Upper lobe of right lung (tissue), 1 donor: ENCODE measurements around the gene BTNL2. TPM values are rescaled to one million over a fixed set of nuclear protein-coding genes. Genes with fewer than 3 reads are reported as not detected.
A peak's percentile ranks its signal among the peaks of the same experiment; 100 is the strongest.

ENCODE experiments used
- ATAC-seq: fragments of 200-7000 bp; cut with Tn5 transposase; one replicate; pipeline ENCODE4 v1.9.1; 2020; ENCODE audit warnings: mild to moderate bottlenecking, moderate library complexity
- DNase-seq: peaks from one replicate; pipeline ENCODE4 v3.0.0-alpha.2; 2020
- H3K27ac ChIP-seq: fragments of 200-600 bp; one replicate; pipeline ENCODE4 v1.8.0; 2022
- H3K27me3 ChIP-seq: fragments of 200-600 bp; one replicate; pipeline ENCODE4 v1.8.0; 2022; ENCODE audit warnings: mild to moderate bottlenecking
- H3K36me3 ChIP-seq: fragments of 200-600 bp; one replicate; pipeline ENCODE4 v1.8.0; 2022
- H3K4me1 ChIP-seq: fragments of 200-600 bp; one replicate; pipeline ENCODE4 v1.8.0; 2022
- H3K4me3 ChIP-seq: fragments of 200-600 bp; one replicate; pipeline ENCODE4 v1.8.0; 2022; ENCODE audit warnings: mild to moderate bottlenecking
- H3K9me3 ChIP-seq: fragments of 200-600 bp; one replicate; pipeline ENCODE4 v1.8.0; 2022
- CTCF ChIP-seq: fragments of 200-600 bp; IDR thresholded peaks from one replicate; pipeline ENCODE4 v1.8.0; 2022; ENCODE audit warnings: antibody characterized with exemption
- intact Hi-C: fragments of 100-400 bp; cut with DNase I; formaldehyde crosslinking; loops from one replicate; pipeline ENCODE4 v1.11.0; 2022
- total RNA-seq: library from RNA; stranded (reverse); fragmentation: NEBNext Ultra II Directional; extraction: Animal tissue kit (Norgen Biotek cat#: 25700); gene quantifications from one replicate; pipeline ENCODE4 v1.2.1, GENCODE V29; 2021
- donor health status: DM: no; HTN: yes; CAD: no; lungs with severe emphysema.

BTNL2 gene
- total RNA-seq, 1 donor from 2014 or later = not detected

GRCh38 chr6:32427218-32427617 is 20.2 kb upstream of the BTNL2 start:
- no peak overlapping the region for H3K4me3 ChIP-seq
- no peak overlapping the region for H3K27ac ChIP-seq
- TF ChIP-seq CTCF = no peak
- H3K36me3 ChIP-seq = no peaks in the 10 kb centered on the region
- no peak for DNase-seq
- intact Hi-C loops = no loop called here
- H3K27me3 ChIP-seq = no peaks in the 10 kb centered on the region
- ATAC-seq = no peak
- H3K4me1 ChIP-seq = no peaks in the 10 kb centered on the region
- H3K9me3 ChIP-seq = no peaks in the 10 kb centered on the region

GRCh38 chr6:32426338-32426737 is 19.4 kb upstream of the BTNL2 start:
- no peaks in the 10 kb centered on the region for H3K36me3 ChIP-seq
- H3K27me3 ChIP-seq = peaks cover 6% of the 10 kb centered on the region
- DNase-seq (no peak), ATAC-seq (no peak)
- intact Hi-C loops = no loop called here
- no peak overlapping the region for H3K4me3 ChIP-seq
- H3K9me3 ChIP-seq = no peaks in the 10 kb centered on the region
- no peak for TF ChIP-seq CTCF
- no peaks in the 10 kb centered on the region for H3K4me1 ChIP-seq
- H3K27ac ChIP-seq = no peak overlapping the region

DNA sequence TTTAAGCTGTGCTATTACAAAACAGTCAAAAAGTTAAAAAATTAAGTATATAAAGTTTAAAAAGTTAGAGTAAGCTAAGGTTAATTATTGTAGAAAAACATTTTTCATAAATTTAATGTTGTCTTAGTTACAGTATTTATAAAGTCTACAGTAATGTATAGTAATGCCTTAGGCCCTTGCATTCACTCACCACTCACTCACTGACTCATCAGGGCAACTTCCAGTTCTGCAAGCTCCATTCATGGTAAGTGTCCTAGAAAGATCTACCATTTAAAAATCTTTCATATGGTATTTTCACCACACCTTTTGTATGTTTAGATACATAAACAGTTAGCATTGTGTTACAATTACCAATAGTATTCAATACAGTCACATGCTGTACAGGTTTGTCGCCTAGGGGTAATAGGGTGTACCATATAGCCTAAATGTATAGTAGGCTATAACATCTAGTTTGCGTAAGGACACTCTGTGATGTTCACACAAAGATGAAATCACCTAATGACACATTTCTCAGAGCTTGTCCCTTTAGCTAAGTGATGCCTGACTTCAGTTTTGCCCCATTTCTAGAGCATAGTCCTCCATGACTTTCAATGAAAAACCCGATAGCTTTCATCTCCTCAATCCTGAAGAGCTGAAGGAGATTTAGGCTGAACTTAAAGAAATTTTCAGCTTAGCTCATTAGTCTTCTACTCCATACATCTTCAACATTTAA is 17.8 kb upstream of the BTNL2 start:
- intact Hi-C loops = no loop called here

DNA sequence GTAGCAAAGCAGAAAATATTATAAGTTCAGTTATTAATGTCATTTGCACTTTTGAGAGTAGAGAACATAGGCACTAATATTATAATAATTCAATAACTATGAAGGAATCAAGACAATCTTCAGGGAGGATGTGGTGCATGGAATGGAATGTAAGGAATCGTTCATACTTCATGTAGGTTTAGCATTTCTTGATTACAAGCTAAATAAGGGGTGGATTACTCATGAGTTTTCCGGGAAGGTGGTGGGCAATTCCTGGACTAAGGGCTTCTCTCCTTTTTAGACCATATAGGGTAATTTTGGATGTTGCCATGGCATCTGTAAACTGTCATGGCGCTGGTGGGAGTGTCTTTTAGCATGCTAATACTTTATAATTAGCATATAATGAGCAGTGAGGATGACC is 9.1 kb upstream of the BTNL2 start:
- Histone ChIP-seq H3K27me3 (peaks cover 50% of the 10 kb centered on the region), H3K4me3 (no peak overlapping the region), H3K4me1 (peaks cover 8% of the 10 kb centered on the region), H3K27ac (no peak overlapping the region), H3K9me3 (no peaks in the 10 kb centered on the region), H3K36me3 (no peaks in the 10 kb centered on the region)
- no peak for DNase-seq
- ATAC-seq = no peak
- no peak for TF ChIP-seq CTCF
- intact Hi-C loops = loop anchor here (10.0 kb wide), 1 partner anchor 279 kb away; no protein-coding TSS in a partner anchor

More for the DNA sequence above, 17.8 kb upstream of the BTNL2 start:
- ATAC-seq = no peak
- Histone ChIP-seq H3K27me3 (peaks cover 17% of the 10 kb centered on the region), H3K36me3 (no peaks in the 10 kb centered on the region), H3K4me3 (no peak overlapping the region), H3K4me1 (no peaks in the 10 kb centered on the region), H3K27ac (no peak overlapping the region), H3K9me3 (no peaks in the 10 kb centered on the region)
- DNase-seq = no peak
- no peak for TF ChIP-seq CTCF

DNA sequence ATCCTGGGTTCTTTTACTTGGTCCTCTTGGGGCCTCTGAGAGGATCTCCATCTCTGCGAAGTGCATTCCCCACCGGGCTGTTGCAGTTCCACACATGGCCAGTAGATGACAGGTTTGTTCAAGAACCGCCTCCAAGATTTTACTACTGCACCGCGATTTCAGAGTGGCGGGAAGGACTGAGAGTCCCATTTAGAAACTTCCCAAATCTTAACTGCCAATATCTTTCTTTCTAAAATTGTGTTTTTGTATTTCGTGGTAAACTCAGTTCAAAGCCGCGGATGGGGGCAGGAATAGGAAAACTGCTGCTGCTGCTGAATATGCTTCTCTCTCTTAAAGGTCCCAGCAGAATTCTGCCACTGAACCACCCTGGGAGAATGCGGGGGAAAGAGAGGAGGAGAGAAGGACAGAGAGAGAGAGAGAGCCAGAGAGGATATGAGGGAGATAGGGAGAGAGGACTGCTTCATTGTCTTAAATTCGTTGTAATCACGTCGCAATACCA is 8.6 kb upstream of the BTNL2 start:
- TF ChIP-seq CTCF = peak; percentile 100
- H3K4me1 ChIP-seq = peaks cover 8% of the 10 kb centered on the region
- DNase-seq (peak; percentile 81), ATAC-seq (peak; percentile 92)
- intact Hi-C loops = loop anchor here (10.0 kb wide), 1 partner anchor 279 kb away; no protein-coding TSS in a partner anchor
- H3K36me3 ChIP-seq = no peaks in the 10 kb centered on the region
- no peak overlapping the region for H3K4me3 ChIP-seq
- no peak overlapping the region for H3K27ac ChIP-seq
- peaks cover 46% of the 10 kb centered on the region for H3K27me3 ChIP-seq
- H3K9me3 ChIP-seq = no peaks in the 10 kb centered on the region
